ENCODE data around the gene ENTPD2.
"Not testable (repeated sequence)": the region's sequence is repeated elsewhere in the genome, so short reads cannot be mapped to it uniquely, and the experiment has no call there.

Gene ENTPD2

DNA sequence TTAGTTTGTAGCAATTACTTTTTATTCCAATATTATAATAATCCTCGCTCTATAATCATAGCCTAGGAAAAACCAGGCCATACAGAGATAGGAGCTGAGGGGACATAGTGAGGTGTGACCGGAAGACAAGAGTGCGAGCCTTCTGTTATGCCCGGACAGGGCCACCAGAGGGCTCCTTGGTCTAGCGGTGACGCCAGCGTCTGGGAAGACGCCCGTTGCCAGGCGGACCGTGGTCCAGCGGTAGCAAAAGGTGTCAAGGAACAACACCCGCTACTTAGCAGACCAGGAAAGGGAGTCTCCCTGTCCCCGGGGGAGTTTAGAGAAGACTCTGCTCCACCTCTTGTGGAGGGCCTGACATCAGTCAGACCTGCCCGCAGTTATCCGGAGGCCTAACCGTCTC, 49.6 kb downstream of the ENTPD2 start:
- DNase-seq (ENCODE audit: low spot score) = not testable (repeated sequence)

DNA sequence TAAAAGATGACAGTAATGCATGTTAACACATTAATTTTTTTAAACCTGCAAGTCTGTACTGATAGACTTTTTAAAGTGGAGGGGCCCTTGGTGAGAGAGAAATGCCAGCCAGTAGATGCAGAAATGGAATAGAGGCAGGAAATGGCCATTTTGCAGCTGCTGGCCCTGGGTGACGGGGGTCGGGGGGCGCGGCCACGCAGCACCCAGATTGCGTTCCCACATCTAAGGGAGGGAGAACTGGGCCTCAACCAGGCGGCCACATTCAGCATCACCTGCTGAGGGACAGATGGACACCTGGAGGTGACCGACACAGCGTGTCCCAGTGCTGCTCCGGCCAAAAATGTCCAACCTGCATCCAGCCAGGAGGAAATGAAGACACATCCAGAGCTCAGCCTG, 51.2 kb downstream of the ENTPD2 start:
- no peak for DNase-seq (ENCODE audit: low spot score)

DNA sequence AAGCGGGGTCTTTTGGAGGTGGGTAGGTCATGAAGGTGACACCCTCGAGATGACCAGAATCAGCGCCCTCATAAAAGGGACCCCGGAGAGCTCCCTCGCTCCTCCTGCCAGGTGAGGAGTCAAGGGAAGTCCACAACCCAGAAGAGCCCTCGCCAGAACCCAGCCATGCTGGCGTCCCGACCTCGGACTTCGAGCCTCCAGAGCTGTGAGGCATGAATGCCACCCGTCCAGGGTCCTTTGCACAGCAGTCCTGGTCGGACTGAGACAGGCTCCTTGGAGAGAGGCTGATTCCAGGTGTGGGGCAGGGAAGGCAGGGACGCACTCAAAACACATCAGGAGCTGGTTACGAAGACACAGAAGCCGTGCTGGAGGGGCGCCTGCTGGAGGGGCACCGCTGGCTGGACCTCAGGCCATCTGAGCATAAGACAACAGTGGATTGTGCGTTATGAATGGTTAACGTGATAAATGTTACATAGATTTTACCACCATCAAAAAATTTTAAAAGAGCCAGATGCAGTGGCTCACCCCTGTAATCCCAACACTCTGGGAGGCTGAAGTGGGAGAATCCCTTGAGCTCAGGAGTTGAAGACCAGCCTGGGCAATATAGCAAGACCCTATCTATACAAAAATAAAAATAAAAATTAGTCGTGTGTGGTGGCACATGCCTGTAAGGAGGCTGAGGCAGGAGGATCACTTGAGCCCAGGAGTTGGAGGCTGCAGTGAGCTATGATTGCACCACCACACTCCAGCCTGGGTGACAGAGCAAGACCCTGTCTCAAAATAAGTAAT, 51.8 kb downstream of the ENTPD2 start:
- no peak for DNase-seq (ENCODE audit: low spot score)

DNA sequence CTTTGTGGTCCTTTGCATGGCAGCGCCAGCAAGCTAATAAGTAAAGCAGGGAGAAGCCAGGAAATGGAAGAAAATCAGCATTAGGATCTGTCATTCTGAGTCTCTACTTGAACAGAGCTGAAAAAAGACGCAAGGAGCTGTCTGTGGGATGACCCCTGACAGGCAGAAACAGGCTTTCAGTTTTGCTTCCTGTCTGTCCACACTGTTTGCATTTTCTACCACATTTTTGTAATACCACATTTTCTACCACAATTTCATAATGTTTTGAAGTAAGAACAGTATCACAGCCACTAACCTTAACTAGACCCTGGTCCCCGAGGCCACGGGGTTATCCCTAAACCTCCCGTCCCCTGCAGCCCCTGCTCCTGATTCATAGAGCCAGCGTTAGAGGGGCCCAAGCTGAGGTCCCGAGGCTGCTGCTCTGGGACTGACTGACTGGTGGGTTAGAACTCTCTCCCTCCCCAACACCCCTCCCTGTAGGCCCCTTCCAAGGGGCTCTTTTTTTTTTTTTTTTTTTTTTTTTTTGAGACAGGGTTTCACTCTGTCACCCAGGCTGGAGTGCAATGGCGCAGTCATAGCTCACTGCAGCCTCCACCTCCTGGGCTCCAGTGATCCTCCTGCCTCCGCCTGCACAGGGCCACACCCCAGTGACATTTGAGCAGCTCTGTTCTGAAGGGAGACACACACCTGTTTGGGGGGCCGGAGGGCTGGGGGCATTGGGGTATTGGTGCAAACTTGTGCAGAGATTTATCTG, 53.5 kb downstream of the ENTPD2 start:
- no peak for DNase-seq (ENCODE audit: low spot score)

Small RNAs within 50 kb of the gene (small RNA-seq; reads per million reads assigned to genes)
- 0 to 0.21 reads per million in 2 experiments for gene RF00153

Data from SK-N-DZ (cell line).